HCT116 (cell line): Measurements from ENCODE around the gene PCED1A. TPM values are rescaled to one million over a fixed set of nuclear protein-coding genes. Genes with fewer than 3 reads are reported as not detected.

ENCODE experiments used
- ATAC-seq: fragments of 200-7000 bp; cut with Tn5 transposase; 2 replicates; pipeline ENCODE4 v1.9.1; 2020; ENCODE audit warnings: mild to moderate bottlenecking, moderate library complexity
- BruUV-seq: library from RNA; stranded (reverse); fragments of 400-500 nt; replicated peaks from 2 replicates; lab custom pipeline; 2021; lab: Mats Ljungman, UMichigan
- CTCF ChIA-PET: fragments of 300-600 bp; sonication (Branson Sonifier 250); formaldehyde crosslinking; loops from one replicate; lab custom pipeline; 2021; ENCODE audit warnings: antibody characterized with exemption; lab: Charles Lee
- POLR2A ChIA-PET: fragments of 300-600, 350-600 bp; sonication (Branson Sonifier 250); formaldehyde crosslinking; loops from one replicate; lab custom pipeline; 2021; ENCODE audit warnings: antibody characterized with exemption; lab: Charles Lee
- RAD21 ChIA-PET, 2 experiments: fragments of 300-600 bp; sonication (Branson Sonifier 250); formaldehyde crosslinking; loops; one replicate each; lab custom pipeline; 2023; ENCODE audit warnings: low total read pairs in 2 of 2; ENCODE audit not compliant: uncharacterized antibody in 2 of 2, unreplicated experiment in 2 of 2, low non-redundant PET in 1 of 2; lab: Charles Lee
- DNase-seq: peaks from one replicate; pipeline ENCODE4 v3.0.0-alpha.2; 2010; ENCODE audit warnings: low read depth, low spot score
- H2AFZ ChIP-seq: fragments of 200-600 bp; shearing (Covaris generic), sonication (generic); 2 replicates; pipeline ENCODE4 v1.6.1; 2017; ENCODE audit warnings: low read depth, mixed run types, mixed read lengths, antibody characterized with exemption, low read length; ENCODE audit not compliant: poor library complexity, severe bottlenecking
- H3K27ac ChIP-seq: 2 replicates; pipeline ENCODE4 v1.5.1; 2012; ENCODE audit warnings: low read depth, low read length
- H3K27me3 ChIP-seq: fragments of 200-600 bp; sonication (generic); 2 replicates; pipeline ENCODE4 v1.6.1; 2016; ENCODE audit warnings: mixed run types, low read length, mixed read lengths; ENCODE audit not compliant: insufficient read depth
- H3K36me3 ChIP-seq, 2 experiments: fragments of 200-500 bp in 1 of 2; fragments of 200-600 bp in 1 of 2; sonication (Bioruptor generic) in 1 of 2; sonication (generic) in 1 of 2; 2 replicates each; pipeline versions ENCODE4 v1.5.1 to v1.6.1; 2014 to 2016; ENCODE audit warnings: low read length in 2 of 2, inconsistent platforms in 1 of 2, mixed read lengths in 1 of 2, mixed run types in 1 of 2; ENCODE audit not compliant: insufficient read depth in 2 of 2, control insufficient read depth in 1 of 2
- H3K4me1 ChIP-seq, 2 experiments: fragments of 200-600 bp in 1 of 2; sonication (generic) in 1 of 2; 2 replicates each; pipeline versions ENCODE4 v1.5.1 to v1.6.1; 2012 to 2017; ENCODE audit warnings: low read length in 2 of 2, inconsistent platforms in 1 of 2, mild to moderate bottlenecking in 1 of 2, mixed read lengths in 1 of 2, mixed run types in 1 of 2, moderate library complexity in 1 of 2; ENCODE audit not compliant: insufficient read depth in 2 of 2, control insufficient read depth in 1 of 2
- H3K4me2 ChIP-seq: fragments of 200-600 bp; sonication (generic); 2 replicates; pipeline ENCODE4 v1.6.1; 2017; ENCODE audit warnings: mixed run types, low read length, mixed read lengths
- H3K4me3 ChIP-seq, 2 experiments: fragments of 200-600 bp in 1 of 2; sonication (generic) in 1 of 2; replicated peaks in 1 of 2; 2 replicates each; pipeline ENCODE4 v1.5.1; 2011 to 2016; ENCODE audit warnings: low read length in 2 of 2, control low read depth in 1 of 2, low read depth in 1 of 2, mild to moderate bottlenecking in 1 of 2, mixed read lengths in 1 of 2, mixed run types in 1 of 2
- H3K79me2 ChIP-seq: fragments of 200-600 bp; sonication (generic); 2 replicates; pipeline ENCODE4 v1.6.1; 2017; ENCODE audit warnings: mild to moderate bottlenecking, mixed run types, low read length, moderate library complexity, mixed read lengths; ENCODE audit not compliant: insufficient read depth
- H3K9ac ChIP-seq: fragments of 200-600 bp; sonication (generic); 2 replicates; pipeline ENCODE4 v1.6.1; 2016; ENCODE audit warnings: low read length, mixed read lengths
- H3K9me2 ChIP-seq: fragments of 200-600 bp; sonication (generic), shearing (Covaris generic); 2 replicates; pipeline ENCODE4 v1.6.1; 2017; ENCODE audit warnings: mixed run types, mild to moderate bottlenecking, moderate library complexity; ENCODE audit not compliant: insufficient read depth
- H3K9me3 ChIP-seq, 2 experiments: fragments of 200-500 bp in 1 of 2; fragments of 200-600 bp in 1 of 2; sonication (Bioruptor generic) in 1 of 2; sonication (generic) in 1 of 2; 2 replicates each; pipeline ENCODE4 v1.6.1; 2014 to 2017; ENCODE audit warnings: low read length in 2 of 2, mixed read lengths in 2 of 2, inconsistent platforms in 1 of 2, low read depth in 1 of 2, mild to moderate bottlenecking in 1 of 2, mixed run types in 1 of 2, moderate library complexity in 1 of 2; ENCODE audit not compliant: control insufficient read depth in 1 of 2, insufficient read depth in 1 of 2
- H4K20me1 ChIP-seq: fragments of 200-600 bp; sonication (generic), shearing (Covaris generic); 2 replicates; pipeline ENCODE4 v1.6.1; 2017; ENCODE audit warnings: mixed run types, mild to moderate bottlenecking, moderate library complexity; ENCODE audit not compliant: insufficient read depth
- ATF3 ChIP-seq: IDR thresholded peaks from 2 replicates; pipeline ENCODE4 v1.6.1; 2012
- CBX3 ChIP-seq: IDR thresholded peaks from 2 replicates; pipeline ENCODE4 v1.6.1; 2012; ENCODE audit warnings: low read depth
- CEBPB ChIP-seq: IDR thresholded peaks from 2 replicates; pipeline ENCODE4 v1.6.1; 2012; ENCODE audit warnings: low read depth
- EGR1 ChIP-seq: IDR thresholded peaks from 2 replicates; pipeline ENCODE4 v1.6.1; 2012; ENCODE audit warnings: low read depth
- ELF1 ChIP-seq: IDR thresholded peaks from 2 replicates; pipeline ENCODE4 v1.6.1; 2012; ENCODE audit warnings: low read depth, borderline replicate concordance
- EZH2 ChIP-seq: fragments of 200-600 bp; sonication (generic); IDR thresholded peaks from 2 replicates; pipeline ENCODE4 v1.6.1; 2017; ENCODE audit warnings: antibody characterized with exemption, mixed run types
- EZH2phosphoT487 ChIP-seq: fragments of 200-600 bp; IDR thresholded peaks from 2 replicates; pipeline ENCODE4 v1.6.1; 2018; ENCODE audit warnings: antibody characterized with exemption, borderline replicate concordance
- FOSL1 ChIP-seq: IDR thresholded peaks from 2 replicates; pipeline ENCODE4 v1.6.1; 2012; ENCODE audit warnings: low read depth
- JUND ChIP-seq: IDR thresholded peaks from 2 replicates; pipeline ENCODE4 v1.6.1; 2012
- MAX ChIP-seq: IDR thresholded peaks from 2 replicates; pipeline ENCODE4 v1.6.1; 2012
- POLR2A ChIP-seq: IDR thresholded peaks from 2 replicates; pipeline ENCODE4 v1.7.0; 2011; ENCODE audit warnings: borderline replicate concordance; ENCODE audit not compliant: insufficient read depth, insufficient read length; ENCODE audit errors: extremely low read depth
- POLR2AphosphoS5 ChIP-seq: IDR thresholded peaks from 2 replicates; pipeline ENCODE4 v1.6.1; 2011; ENCODE audit warnings: mild to moderate bottlenecking, low read depth, low read length, moderate library complexity
- RAD21 ChIP-seq: IDR thresholded peaks from 2 replicates; pipeline ENCODE4 v1.6.1; 2012; ENCODE audit warnings: low read depth, mild to moderate bottlenecking
- REST ChIP-seq: IDR thresholded peaks from 2 replicates; pipeline ENCODE4 v1.6.1; 2012; ENCODE audit warnings: low read depth
- SP1 ChIP-seq: IDR thresholded peaks from 2 replicates; pipeline ENCODE4 v1.6.1; 2012; ENCODE audit warnings: low read depth
- YY1 ChIP-seq: IDR thresholded peaks from 2 replicates; pipeline ENCODE4 v1.6.1; 2011; ENCODE audit warnings: low read length, low read depth, moderate library complexity, mild to moderate bottlenecking; ENCODE audit not compliant: insufficient replicate concordance; ENCODE audit errors: extremely low read depth
- ZBTB33 ChIP-seq: IDR thresholded peaks from 2 replicates; pipeline ENCODE4 v1.6.1; 2011; ENCODE audit warnings: mild to moderate bottlenecking, low read length, moderate library complexity; ENCODE audit not compliant: insufficient replicate concordance; ENCODE audit errors: extremely low read depth
- ZFX ChIP-seq: fragments of 450-650 bp; IDR thresholded peaks from 2 replicates; pipeline ENCODE4 v1.6.1; 2017
- ZNF274 ChIP-seq: fragments of 200-500 bp; sonication (Bioruptor generic); IDR thresholded peaks from 2 replicates; pipeline ENCODE4 v1.6.1; 2014; ENCODE audit warnings: mild to moderate bottlenecking, low read depth, low read length, inconsistent platforms
- intact Hi-C: fragments of 100-400 bp; cut with micrococcal nuclease; formaldehyde crosslinking; loops from 2 replicates; pipeline ENCODE4 v1.10.0; 2022
- total RNA-seq: library from RNA; stranded (reverse); gene quantifications from one replicate; pipeline ENCODE4 v1.2.1, GENCODE V29; 2021; ENCODE audit not compliant: unreplicated experiment

Gene PCED1A
- total RNA-seq, 1 experiment from 2014 or later: 31.8 TPM

- Histone ChIP-seq H3K36me3 (no peaks in the 10 kb centered on the region), H3K4me3 (no peak overlapping the region), H3K27ac (no peak overlapping the region), H3K9ac (no peak overlapping the region), H3K9me3 (no peaks in the 10 kb centered on the region), H2AFZ (no peak overlapping the region)
- no peak for ATAC-seq
- CTCF ChIA-PET: no interaction called here
- TF ChIP-seq FOSL1 (no peak), ZNF274 (no peak), POLR2AphosphoS5 (no peak), CBX3 (no peak), EZH2 (no peak), REST (no peak), ZBTB33 (no peak), CEBPB (no peak), MAX (no peak), POLR2A (no peak), EGR1 (no peak), EZH2phosphoT487 (no peak), RAD21 (no peak), JUND (no peak), YY1 (no peak), ELF1 (no peak), ATF3 (no peak), SP1 (no peak), ZFX (no peak)
- TF ChIP-seq, all 23 proteins: peak for 0
- Histone ChIP-seq H3K9me2 (no peaks in the 10 kb centered on the region), H3K4me1 (no peaks in the 10 kb centered on the region), H3K27me3 (no peaks in the 10 kb centered on the region), H3K4me2 (no peak overlapping the region), H3K79me2 (no peaks in the 10 kb centered on the region), H4K20me1 (no peaks in the 10 kb centered on the region)
- no peak for DNase-seq
- BruUV-seq: no TSS peak
- POLR2A ChIA-PET: no interaction called here
- RAD21 ChIA-PET: no interaction called here
- intact Hi-C loops: no loop called here
Measured at GRCh38 chr20:2847802-2848201, 7.3 kb upstream of the PCED1A start.
